CD4-positive, alpha-beta T cell (primary cell): ENCODE data around the gene CBL. TPM values are rescaled to one million over a fixed set of nuclear protein-coding genes. Genes with fewer than 3 reads are reported as not detected.

Experiments
- ATAC-seq: fragments of 200-7000 bp; cut with Tn5 transposase; one replicate; pipeline ENCODE4 v1.10.0; 2022; ENCODE audit warnings: mild to moderate bottlenecking; ENCODE audit not compliant: poor library complexity
- CTCF ChIA-PET: fragments of 350-600 bp; sonication (Branson Sonifier 250); formaldehyde crosslinking; loops from one replicate; lab custom pipeline; 2021; ENCODE audit warnings: antibody characterized with exemption, inconsistent platforms; lab: Charles Lee
- POLR2A ChIA-PET: fragments of 350-600 bp; sonication (Branson Sonifier 250); formaldehyde crosslinking; loops from one replicate; lab custom pipeline; 2021; ENCODE audit warnings: antibody characterized with exemption, inconsistent platforms; lab: Charles Lee
- DNase-seq, 14 experiments: peaks; one replicate each; pipeline ENCODE4 v3.0.0-alpha.2; 2013 to 2020; ENCODE audit warnings: mixed read lengths in 2 of 14
- H3K27ac ChIP-seq, 2 donors: one replicate each; pipeline versions ENCODE4 v1.5.1 to v1.7.0; 2013; ENCODE audit warnings: low read length in 2 of 2, low read depth in 1 of 2, mild to moderate bottlenecking in 1 of 2
- H3K27me3 ChIP-seq, 2 experiments: 1 replicate in 1 of 2; 2 replicates in 1 of 2; pipeline versions ENCODE4 v1.6.1 to v1.7.0; 2013; ENCODE audit warnings: low read length in 2 of 2, control low read depth in 1 of 2, mild to moderate bottlenecking in 1 of 2, moderate library complexity in 1 of 2; ENCODE audit not compliant: insufficient read depth in 2 of 2, control insufficient read depth in 1 of 2
- H3K36me3 ChIP-seq: one replicate; pipeline ENCODE4 v1.6.1; 2013; ENCODE audit warnings: low read length, control low read depth; ENCODE audit not compliant: insufficient read depth
- H3K4me1 ChIP-seq: one replicate; pipeline ENCODE4 v1.6.1; 2013; ENCODE audit warnings: low read length, control low read depth; ENCODE audit not compliant: insufficient read depth
- H3K4me3 ChIP-seq: one replicate; pipeline ENCODE4 v1.5.1; 2013; ENCODE audit warnings: mild to moderate bottlenecking, low read length, moderate library complexity
- H3K9me3 ChIP-seq, 2 experiments: 1 replicate in 1 of 2; 2 replicates in 1 of 2; pipeline versions ENCODE4 v1.6.1 to v1.7.0; 2013; ENCODE audit warnings: low read length in 2 of 2, mild to moderate bottlenecking in 2 of 2, control low read depth in 1 of 2, moderate library complexity in 1 of 2; ENCODE audit not compliant: control insufficient read depth in 1 of 2, insufficient read depth in 1 of 2
- H3K27ac Mint-ChIP-seq: one replicate; pipeline ENCODE4 v1.8.0; 2020; ENCODE audit warnings: mixed read lengths
- H3K27me3 Mint-ChIP-seq: one replicate; pipeline ENCODE4 v1.8.0; 2021; ENCODE audit warnings: mixed read lengths
- H3K36me3 Mint-ChIP-seq: one replicate; pipeline ENCODE4 v1.8.0; 2021; ENCODE audit warnings: low read depth, mixed read lengths
- H3K4me1 Mint-ChIP-seq: one replicate; pipeline ENCODE4 v1.8.0; 2021; ENCODE audit warnings: low read depth, mixed read lengths
- H3K4me3 Mint-ChIP-seq: one replicate; pipeline ENCODE4 v1.8.0; 2020; ENCODE audit warnings: mild to moderate bottlenecking, mixed read lengths
- H3K9me3 Mint-ChIP-seq: one replicate; pipeline ENCODE4 v1.8.0; 2020; ENCODE audit warnings: mixed read lengths
- intact Hi-C, 2 experiments: fragments of 100-400 bp; cut with DNase I in 1 of 2; cut with micrococcal nuclease in 1 of 2; formaldehyde crosslinking; loops; one replicate each; pipeline versions ENCODE4 v1.15.1 to v1.9.0; 2023 to 2025; cut with DNase I, micrococcal nuclease
- polyA plus RNA-seq, 2 donors: library from polyadenylated mRNA; unstranded; fragments of 120-200 nt; gene quantifications; one replicate each; pipeline ENCODE4 v1.2.1, GENCODE V29; 2013
- total RNA-seq, 174 experiments: library from RNA in 2 of 174; stranded (reverse) in 2 of 174; gene quantifications; one replicate each; pipeline ENCODE4 v1.2.3 and lab custom pipeline; 2021 to 2026
- TF ChIP-seq, protein P1 (sequence below): fragments of 200-600 bp; IDR thresholded peaks from one replicate; pipeline ENCODE4 v1.8.0; 2022; ENCODE audit warnings: antibody characterized with exemption, mild to moderate bottlenecking

Gene CBL
- 10 to 100 TPM; 19.5 to 20.8 TPM for total RNA-seq
- polyA plus RNA-seq (2013, experiment 1 of 2): 29.5 TPM
- polyA plus RNA-seq (2013, experiment 2 of 2): 34.5 TPM
- 43.7 to 272 (median 108) reads per million in 172 experiments for total RNA-seq (lab: John Stamatoyannopoulos, UW)

DNA sequence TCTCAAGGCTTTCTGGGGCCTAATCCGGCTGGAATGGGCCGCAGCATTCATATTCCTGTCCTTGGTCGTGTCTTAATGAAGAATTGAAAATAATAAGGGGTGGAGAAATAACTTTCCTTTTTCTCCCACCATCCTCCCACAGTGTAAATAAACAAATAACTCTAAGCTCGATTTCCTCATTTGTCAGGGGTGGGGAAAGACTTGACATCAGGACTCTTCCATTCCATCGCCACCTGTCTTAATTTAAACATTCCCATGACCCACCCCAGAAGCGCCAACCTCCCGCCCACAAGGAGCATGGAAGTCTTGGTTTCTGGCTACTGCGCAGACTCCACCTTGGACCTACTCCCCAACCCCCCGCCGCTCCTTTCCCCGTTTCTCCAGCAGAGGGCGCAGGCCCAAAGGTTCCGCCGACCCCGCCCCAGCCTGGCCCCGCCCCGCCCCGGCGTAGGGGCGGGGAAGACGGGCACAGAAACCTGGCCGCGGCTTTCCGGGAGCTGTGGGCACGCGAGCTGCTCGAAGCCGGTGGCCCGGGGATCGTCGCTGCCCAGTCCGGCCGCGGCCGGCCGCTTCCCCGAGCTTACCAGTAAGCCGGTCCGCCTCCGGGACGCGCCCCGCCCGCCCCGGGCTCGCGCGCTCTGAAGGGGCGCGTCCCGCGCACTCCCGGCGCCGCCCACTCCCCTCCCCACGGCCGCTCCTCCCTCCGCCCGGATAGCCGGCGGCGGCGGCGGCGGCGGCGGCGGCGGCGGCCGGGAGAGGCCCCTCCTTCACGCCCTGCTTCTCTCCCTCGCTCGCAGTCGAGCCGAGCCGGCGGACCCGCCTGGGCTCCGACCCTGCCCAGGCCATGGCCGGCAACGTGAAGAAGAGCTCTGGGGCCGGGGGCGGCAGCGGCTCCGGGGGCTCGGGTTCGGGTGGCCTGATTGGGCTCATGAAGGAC, at the start of gene CBL:
Gene CBL (plus strand): TSS at position 766 of the 937 bp plus-strand sequence. CDS start 79 bp downstream, at position 845.
- peaks cover 9% of the 10 kb centered on the region for H3K36me3 Mint-ChIP-seq
- H3K4me1 ChIP-seq: peaks cover 31% of the 10 kb centered on the region
- H3K27ac Mint-ChIP-seq: peak within 1 kb of the TSS; percentile 88
- H3K9me3 ChIP-seq: no peaks in the 10 kb centered on the region
- peaks cover 43% of the 10 kb centered on the region for H3K4me1 Mint-ChIP-seq
- TF ChIP-seq, protein P1, sequence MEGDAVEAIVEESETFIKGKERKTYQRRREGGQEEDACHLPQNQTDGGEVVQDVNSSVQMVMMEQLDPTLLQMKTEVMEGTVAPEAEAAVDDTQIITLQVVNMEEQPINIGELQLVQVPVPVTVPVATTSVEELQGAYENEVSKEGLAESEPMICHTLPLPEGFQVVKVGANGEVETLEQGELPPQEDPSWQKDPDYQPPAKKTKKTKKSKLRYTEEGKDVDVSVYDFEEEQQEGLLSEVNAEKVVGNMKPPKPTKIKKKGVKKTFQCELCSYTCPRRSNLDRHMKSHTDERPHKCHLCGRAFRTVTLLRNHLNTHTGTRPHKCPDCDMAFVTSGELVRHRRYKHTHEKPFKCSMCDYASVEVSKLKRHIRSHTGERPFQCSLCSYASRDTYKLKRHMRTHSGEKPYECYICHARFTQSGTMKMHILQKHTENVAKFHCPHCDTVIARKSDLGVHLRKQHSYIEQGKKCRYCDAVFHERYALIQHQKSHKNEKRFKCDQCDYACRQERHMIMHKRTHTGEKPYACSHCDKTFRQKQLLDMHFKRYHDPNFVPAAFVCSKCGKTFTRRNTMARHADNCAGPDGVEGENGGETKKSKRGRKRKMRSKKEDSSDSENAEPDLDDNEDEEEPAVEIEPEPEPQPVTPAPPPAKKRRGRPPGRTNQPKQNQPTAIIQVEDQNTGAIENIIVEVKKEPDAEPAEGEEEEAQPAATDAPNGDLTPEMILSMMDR: peak; percentile 80
- ChIA-PET CTCF (interaction anchor here (0.6 to 3.7 kb wide), 25 partner anchors 9 to 149 kb away, joined by 3 to 49 read pairs (median 4); partner anchors contain the start of genes HYOU1 and MCAM), POLR2A (interaction anchor here (0.6 to 4.0 kb wide), 24 partner anchors 16 to 187 kb away, joined by 3 to 50 read pairs (median 6); partner anchors contain the start of genes ABCG4, C2CD2L, DPAGT1 and HINFP)
- ATAC-seq: peak; percentile 88
- no peaks in the 10 kb centered on the region for H3K27me3 Mint-ChIP-seq
- H3K9me3 Mint-ChIP-seq: no peaks in the 10 kb centered on the region
- H3K4me3 ChIP-seq: peak within 1 kb of the TSS; percentile 95
- H3K27ac ChIP-seq: peak within 1 kb of the TSS; percentile 76 to 90
- no peaks in the 10 kb centered on the region for H3K36me3 ChIP-seq
- DNase-seq: peak; percentile 94 to 99 (median 96)
- H3K27me3 ChIP-seq: no peaks in the 10 kb centered on the region
- peak within 1 kb of the TSS; percentile 96 for H3K4me3 Mint-ChIP-seq
- intact Hi-C loops: loop anchor here (1.0 to 5.0 kb wide), 5 partner anchors 36 to 117 kb away; no protein-coding TSS in a partner anchor

DNA sequence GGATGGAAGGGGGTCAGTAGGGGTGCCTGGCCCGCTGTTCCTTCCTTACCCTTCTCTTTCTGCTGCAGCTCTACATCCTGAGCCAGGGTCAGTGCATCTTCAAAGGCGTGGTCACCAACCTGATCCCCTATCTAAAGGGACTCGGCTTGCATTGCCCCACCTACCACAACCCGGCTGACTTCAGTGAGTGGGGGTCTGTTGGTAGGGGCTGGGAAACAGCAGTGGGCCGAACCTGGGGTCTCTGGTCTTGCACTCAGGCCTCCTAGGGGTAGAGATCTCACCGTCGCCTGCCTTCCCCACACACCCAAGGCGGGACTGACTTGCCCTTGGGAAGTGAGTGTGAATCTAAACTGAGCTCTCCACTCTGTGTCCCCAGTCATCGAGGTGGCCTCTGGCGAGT, 49.6 kb upstream of the CBL start:
- Histone ChIP-seq H3K4me3 (no peak overlapping the region), H3K27me3 (peaks cover 0 to 6% of the 10 kb centered on the region in 2 experiments), H3K9me3 (no peaks in the 10 kb centered on the region), H3K4me1 (no peaks in the 10 kb centered on the region), H3K27ac (no peak overlapping the region), H3K36me3 (no peaks in the 10 kb centered on the region)
- intact Hi-C loops: no loop called here
- ATAC-seq (no peak), DNase-seq (no peak)
- ChIA-PET CTCF (no interaction called here), POLR2A (no interaction called here)
- peaks cover 4% of the 10 kb centered on the region for H3K4me1 Mint-ChIP-seq
- no peak overlapping the region for H3K4me3 Mint-ChIP-seq
- no peaks in the 10 kb centered on the region for H3K36me3 Mint-ChIP-seq
- H3K27me3 Mint-ChIP-seq: peaks cover 12% of the 10 kb centered on the region
- H3K9me3 Mint-ChIP-seq: no peaks in the 10 kb centered on the region
- TF ChIP-seq, protein P1: no peak
- H3K27ac Mint-ChIP-seq: no peak overlapping the region

DNA sequence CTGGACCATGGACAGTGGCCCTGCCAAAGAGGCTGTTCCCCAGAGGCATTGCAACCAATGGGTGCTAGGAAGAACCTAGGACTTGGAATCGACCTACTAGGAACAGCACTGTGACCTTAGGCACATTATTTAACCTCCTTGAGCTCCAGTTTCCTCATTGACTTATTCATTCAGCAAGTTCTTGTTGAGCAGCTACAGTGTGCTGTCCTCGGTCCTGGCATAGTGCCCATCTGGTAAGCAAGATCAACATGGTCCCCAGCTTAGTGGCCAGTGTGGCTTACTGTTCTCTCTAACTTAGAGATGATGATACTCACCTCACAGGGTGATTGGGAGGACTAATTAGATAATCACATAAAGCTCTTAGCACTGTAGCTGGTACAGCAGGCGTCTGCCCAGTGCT, 49.1 kb upstream of the CBL start:
- peaks cover 10% of the 10 kb centered on the region for H3K27me3 Mint-ChIP-seq

More for the DNA sequence above, 49.1 kb upstream of the CBL start:
- DNase-seq (no peak), ATAC-seq (no peak)
- H3K36me3 Mint-ChIP-seq: no peaks in the 10 kb centered on the region
- Histone ChIP-seq H3K4me3 (no peak overlapping the region), H3K27me3 (peaks cover 0 to 6% of the 10 kb centered on the region in 2 experiments), H3K9me3 (no peaks in the 10 kb centered on the region), H3K36me3 (no peaks in the 10 kb centered on the region), H3K27ac (no peak overlapping the region), H3K4me1 (no peaks in the 10 kb centered on the region)
- intact Hi-C loops: no loop called here
- POLR2A ChIA-PET: no interaction called here
- H3K4me1 Mint-ChIP-seq: no peaks in the 10 kb centered on the region
- TF ChIP-seq, protein P1: no peak
- no peaks in the 10 kb centered on the region for H3K9me3 Mint-ChIP-seq
- H3K4me3 Mint-ChIP-seq: no peak overlapping the region
- CTCF ChIA-PET: no interaction called here
- H3K27ac Mint-ChIP-seq: no peak overlapping the region
